Pancreas (tissue), 10 donors: Measurements from ENCODE around the gene NRDC. TPM values are rescaled to one million over a fixed set of nuclear protein-coding genes. Genes with fewer than 3 reads are reported as not detected.
"Not testable (repeated sequence)": the region's sequence is repeated elsewhere in the genome, so short reads cannot be mapped to it uniquely, and the experiment has no call there.

ENCODE experiments used
- ATAC-seq, 4 donors: fragments of 200-7000 bp; cut with Tn5 transposase; one replicate each; pipeline versions ENCODE4 v1.8.0 to v1.9.1; 2020; ENCODE audit warnings: mild to moderate bottlenecking in 4 of 4, moderate library complexity in 4 of 4
- DNase-seq, 6 donors: peaks; one replicate each; pipeline ENCODE4 v3.0.0-alpha.2; 2020
- FAIRE-seq: peaks from 2 replicates; lab custom pipeline; 2012; peaks lifted over from hg19 to GRCh38; lab: Jason Lieb, UNC
- H3K27ac ChIP-seq, 4 donors: fragments of 200-600 bp; sonication (generic); 1 replicate in 3 of 4; 2 replicates in 1 of 4; pipeline versions ENCODE4 v1.5.0 to v1.8.0; 2020
- H3K27me3 ChIP-seq, 4 donors: fragments of 200-600 bp; one replicate each; pipeline ENCODE4 v1.8.0; 2021
- H3K36me3 ChIP-seq, 3 donors: fragments of 200-600 bp; sonication (generic) in 1 of 3; one replicate each; pipeline versions ENCODE4 v1.5.0 to v1.8.0; 2020 to 2021
- H3K4me1 ChIP-seq, 3 donors: fragments of 200-600 bp; one replicate each; pipeline ENCODE4 v1.8.0; 2021
- H3K4me3 ChIP-seq, 4 donors: fragments of 200-600 bp; sonication (generic) in 2 of 4; one replicate each; pipeline versions ENCODE4 v1.5.0 to v1.8.0; 2020 to 2021
- H3K9me3 ChIP-seq, 4 donors: fragments of 200-600 bp; one replicate each; pipeline ENCODE4 v1.8.0; 2021
- CTCF ChIP-seq, 4 donors: fragments of 200-600 bp; sonication (generic) in 3 of 4; IDR thresholded peaks; one replicate each; pipeline versions ENCODE4 v1.5.0 to v1.8.0; 2021; ENCODE audit warnings: antibody characterized with exemption in 4 of 4
- WGBS, 2 donors: extraction: QIAGEN DNeasy Blood & Tissue Kit; methylation state at CpG; one replicate each; pipeline ENCODE4 v1.1.7; 2013; 5-methylcytosine and 5-hydroxymethylcytosine counted together
- intact Hi-C, 3 donors: fragments of 100-400 bp; cut with DNase I; formaldehyde crosslinking; loops; one replicate each; pipeline versions ENCODE4 v1.11.1 to v1.14.2; 2022
- polyA plus RNA-seq, 2 donors: library from polyadenylated mRNA; stranded (reverse); fragments of 200-250 nt; gene quantifications; one replicate each; pipeline ENCODE4 v1.2.3, GENCODE V29; 2013
- total RNA-seq, 6 donors: library from RNA; stranded (reverse); fragmentation: NEBNext Ultra II Directional in 4 of 6; extraction: Animal tissue kit (Norgen Biotek cat#: 25700) in 4 of 6; gene quantifications; one replicate each; pipeline versions ENCODE4 v1.2.1 to v1.2.4, GENCODE V29; 2021 to 2023
- donor health status: healthy with polysubstance abuse.
- donor health status: DM: no; HTN: no; CAD: no; lungs with moderate emphysema.
- donor health status: DM: no; HTN: no; CAD: no.
- donor health status: control.
- donor health status: control.
- donor health status: Bipolar disorder and iron deficiency.
- donor health status: DM: yes; HTN: yes; CAD: no.
- donor health status: DM: no; HTN: no; CAD: no.
- donor health status: DM: no; HTN: no; CAD: no.
- donor health status: DM: yes; HTN: yes; CAD: no.

Gene NRDC
- total and polyA plus RNA-seq, 8 donors: 56.1 to 85.6 (median 67.5) TPM

- H3K9me3 ChIP-seq: no peaks in the 10 kb centered on the region
- peaks cover 14 to 27% (median 26%) of the 10 kb centered on the region in 3 donors for H3K4me1 ChIP-seq
- DNase-seq (no peak), FAIRE-seq (no peak), ATAC-seq (no peak)
- H3K27me3 ChIP-seq: no peaks in the 10 kb centered on the region
- no peaks in the 10 kb centered on the region for H3K36me3 ChIP-seq
- intact Hi-C loops: no loop called here
- H3K27ac ChIP-seq: no peak overlapping the region
- H3K4me3 ChIP-seq: peak overlapping the region in 1 of 4 donors; percentile 1
- TF ChIP-seq CTCF (IDR thresholded peaks at IDR 0.05): no peak
Observed at GRCh38 chr1:51875836-51876235, 2.7 kb downstream of the NRDC start.

GRCh38 chr1:51875291-51875772, 3.2 kb downstream of the NRDC start:
- no peak for TF ChIP-seq CTCF (IDR thresholded peaks at IDR 0.05)
- Histone ChIP-seq H3K4me3 (peak overlapping the region in 1 of 4 donors; percentile 1), H3K4me1 (peaks cover 14 to 27% (median 26%) of the 10 kb centered on the region in 3 donors), H3K36me3 (no peaks in the 10 kb centered on the region), H3K27ac (no peak overlapping the region), H3K27me3 (no peaks in the 10 kb centered on the region), H3K9me3 (no peaks in the 10 kb centered on the region)
- intact Hi-C loops: no loop called here
- ATAC-seq (no peak), FAIRE-seq (no peak), DNase-seq (no peak)
- WGBS, 2 donors: 65 to 73% methylated on average over 6 of the region's 6 CpGs

GRCh38 chr1:51873270-51873669, 5.3 kb downstream of the NRDC start:
- peaks cover 14 to 27% (median 26%) of the 10 kb centered on the region in 3 donors for H3K4me1 ChIP-seq
- FAIRE-seq, H3K36me3 ChIP-seq, H3K27me3 ChIP-seq, ATAC-seq, intact Hi-C loops, H3K4me3 ChIP-seq, DNase-seq, H3K9me3 ChIP-seq, H3K27ac ChIP-seq: not testable (repeated sequence)
- 98 to 100% methylated on average over 1 of the region's 1 CpG for WGBS, 2 donors

GRCh38 chr1:51871351-51871975, 7.1 kb downstream of the NRDC start:
- no peak for TF ChIP-seq CTCF (IDR thresholded peaks at IDR 0.05)
- intact Hi-C loops: no loop called here
- H3K4me1 ChIP-seq: peaks cover 10 to 20% (median 17%) of the 10 kb centered on the region in 3 donors
- FAIRE-seq (no peak), ATAC-seq (no peak), DNase-seq (no peak)
- no peak overlapping the region for H3K27ac ChIP-seq
- no peak overlapping the region for H3K4me3 ChIP-seq
- H3K36me3 ChIP-seq: no peaks in the 10 kb centered on the region
- 90 to 97% methylated on average over 6 of the region's 6 CpGs for WGBS, 2 donors
- H3K27me3 ChIP-seq: no peaks in the 10 kb centered on the region
- no peaks in the 10 kb centered on the region for H3K9me3 ChIP-seq

- Histone ChIP-seq H3K9me3 (no peaks in the 10 kb centered on the region), H3K36me3 (no peaks in the 10 kb centered on the region), H3K27ac (no peak overlapping the region), H3K27me3 (no peaks in the 10 kb centered on the region), H3K4me3 (no peak overlapping the region), H3K4me1 (peaks cover 5 to 16% (median 11%) of the 10 kb centered on the region in 3 donors)
- ATAC-seq (no peak), DNase-seq (no peak), FAIRE-seq (no peak)
- intact Hi-C loops: no loop called here
- 93 to 95% methylated on average over 7 of the region's 7 CpGs for WGBS, 2 donors
- TF ChIP-seq CTCF (IDR thresholded peaks at IDR 0.05): no peak
Observed at GRCh38 chr1:51870603-51871350, 7.8 kb downstream of the NRDC start.
